Measurements from ENCODE around the gene POMT2.
"Not testable (repeated sequence)": the region's sequence is repeated elsewhere in the genome, so short reads cannot be mapped to it uniquely, and the experiment has no call there.

The POMT2 gene

DNA sequence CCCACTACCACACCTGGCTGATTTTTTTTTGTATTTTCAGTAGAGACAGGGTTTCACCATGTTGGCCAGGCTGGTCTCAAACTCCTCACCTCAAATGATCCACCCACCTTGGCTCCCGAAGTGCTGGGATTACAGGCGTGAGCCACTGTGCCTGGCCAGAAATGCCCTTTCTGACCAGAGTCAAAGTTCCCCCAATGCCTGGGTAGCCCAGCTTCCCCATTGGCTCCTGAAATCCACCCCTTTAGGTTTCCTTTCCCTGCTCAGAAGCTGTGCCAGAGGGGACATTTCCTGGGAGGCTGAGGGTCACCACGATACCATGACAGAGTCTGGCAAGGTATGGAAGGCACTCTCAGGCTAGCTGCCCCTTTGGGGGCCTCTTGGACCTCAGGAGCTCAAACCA is 3.6 kb upstream of the POMT2 start:
- no peak for DNase-seq (ENCODE audit: low spot score)

DNA sequence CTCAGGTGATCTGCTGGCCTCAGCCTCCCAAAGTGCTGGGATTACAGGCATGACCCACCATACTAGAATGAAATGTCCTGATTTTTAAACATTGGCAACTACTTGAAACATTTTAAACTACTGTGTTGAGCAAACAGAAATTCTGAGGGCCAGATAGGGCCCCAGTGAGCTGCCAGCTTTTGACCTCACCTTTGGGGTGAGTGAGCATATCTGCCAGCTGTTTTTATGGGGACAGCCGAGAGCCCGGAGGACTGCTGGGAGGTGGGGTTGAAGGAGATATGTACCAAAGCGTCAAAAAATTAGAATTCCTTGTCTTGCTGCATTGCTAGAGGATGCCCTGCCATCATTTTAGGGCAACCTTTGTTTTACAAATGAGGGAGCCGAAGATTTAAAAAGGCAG is 2.9 kb upstream of the POMT2 start:
- DNase-seq (ENCODE audit: low spot score): no peak

DNA sequence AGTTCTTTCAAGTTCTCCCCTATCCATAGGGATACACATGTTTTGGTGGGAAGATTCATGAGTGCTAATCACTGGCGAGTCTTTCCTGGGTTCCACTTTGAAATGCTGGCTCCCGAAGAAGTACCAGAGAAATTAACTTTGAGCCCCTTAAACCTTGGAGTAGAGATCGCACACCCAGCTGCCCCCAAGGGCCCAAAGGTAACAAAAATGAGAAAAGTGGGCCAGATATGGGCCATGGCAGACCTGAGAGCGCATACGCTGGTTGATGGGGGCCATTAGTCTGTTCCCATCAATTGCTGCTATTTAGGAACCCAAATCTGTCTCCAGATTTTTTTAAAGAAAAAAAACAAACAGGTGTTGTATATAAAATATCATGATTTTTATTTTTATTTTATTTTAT is 2.3 kb upstream of the POMT2 start:
- DNase-seq (ENCODE audit: low spot score): no peak

DNA sequence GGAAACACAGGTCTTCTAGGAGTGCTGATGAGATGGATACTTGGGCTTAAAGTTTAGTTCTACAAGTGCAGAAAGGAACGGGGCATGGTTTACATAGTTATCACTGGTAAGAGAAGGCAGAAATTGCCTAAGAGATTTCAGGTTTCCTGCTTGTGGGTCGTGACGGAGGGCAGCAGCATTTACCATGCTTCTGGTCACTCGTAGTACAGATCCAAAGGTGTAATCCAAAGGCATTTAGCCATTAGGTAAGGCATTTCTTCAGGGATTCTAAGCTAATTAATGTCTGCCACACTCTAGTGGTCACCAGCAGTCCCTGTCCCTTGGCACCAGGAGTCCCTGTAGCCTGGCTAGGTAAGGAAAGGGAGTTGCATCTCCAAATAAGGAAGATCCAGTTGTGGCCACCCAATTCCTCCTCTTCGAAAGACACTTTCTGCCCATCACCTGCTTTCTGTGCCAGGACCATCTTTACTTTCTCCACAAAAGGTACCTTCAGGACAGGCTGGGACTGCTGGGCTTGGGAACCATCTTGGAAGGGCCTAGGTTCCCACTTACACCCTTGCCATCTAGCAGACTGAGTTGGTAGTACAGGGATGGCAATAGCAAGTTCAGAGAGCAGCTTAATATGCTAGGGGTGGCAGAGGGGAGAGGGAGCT is 1.7 kb upstream of the POMT2 start:
- no peak for DNase-seq (ENCODE audit: low spot score)

DNA sequence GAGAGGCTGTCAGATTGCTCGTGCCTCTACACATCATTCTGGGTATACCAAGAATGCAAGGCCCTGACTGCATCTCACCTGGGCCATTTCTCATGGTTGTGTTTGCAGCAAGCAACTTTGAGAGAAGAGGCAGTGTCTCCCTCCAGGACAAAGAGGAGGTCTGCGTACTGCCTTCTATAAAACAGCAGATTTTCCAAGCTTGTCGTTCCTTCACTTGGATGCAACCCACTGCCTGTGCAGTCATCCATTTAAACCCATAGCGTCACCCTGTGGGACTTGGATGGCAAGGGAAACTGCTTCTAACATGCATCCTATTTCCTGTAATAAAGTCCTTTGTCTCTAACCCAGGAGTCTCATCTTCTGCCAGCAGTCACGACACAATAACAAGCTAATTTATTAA is 1.3 kb downstream of the POMT2 start:
- DNase-seq (ENCODE audit: low spot score): no peak

DNA sequence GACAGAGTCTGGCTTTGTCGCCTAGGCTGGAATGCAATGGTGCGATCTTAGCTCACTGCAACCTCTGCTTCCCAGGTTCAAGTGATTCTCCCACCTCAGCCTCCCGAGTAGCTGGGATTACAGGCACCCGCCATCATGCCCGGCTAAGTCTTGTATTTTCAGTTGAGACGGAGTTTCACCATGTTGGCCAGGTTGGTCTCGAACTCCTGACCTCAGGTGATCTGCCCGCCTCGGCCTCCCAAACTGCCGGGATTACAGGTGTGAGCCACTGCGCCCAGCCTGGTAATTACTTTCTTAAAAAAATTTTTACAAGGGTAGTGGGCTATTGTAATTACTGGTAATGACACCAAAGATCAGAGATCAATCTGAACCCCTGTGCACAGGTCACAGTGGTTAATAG is 1.9 kb downstream of the POMT2 start:
- not testable (repeated sequence) for DNase-seq (ENCODE audit: low spot score)

DNA sequence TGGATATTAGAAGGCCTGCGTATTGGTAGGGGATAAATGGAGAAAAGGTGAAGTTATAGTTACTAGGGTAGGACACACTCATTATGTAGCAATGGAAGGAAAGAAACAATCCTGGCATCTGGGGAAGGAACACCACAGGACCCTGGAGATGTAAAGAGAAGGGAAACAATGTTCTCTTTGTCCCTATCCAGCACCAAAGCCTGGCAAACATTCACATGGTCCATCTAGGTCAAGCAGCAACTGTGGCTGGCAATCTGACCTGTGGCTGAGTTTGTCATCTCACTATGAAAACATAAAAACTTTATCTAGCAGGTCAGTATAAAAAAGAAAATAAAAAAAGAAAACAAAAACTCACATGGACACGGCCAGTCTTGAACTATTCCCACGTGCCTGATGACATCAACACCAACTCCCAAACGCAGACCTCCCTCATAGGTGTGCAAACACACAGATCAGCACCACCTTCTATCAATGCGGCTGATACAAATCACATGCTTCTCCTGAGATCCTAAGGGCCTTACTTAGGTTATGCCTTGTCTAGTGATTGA is 2.6 kb downstream of the POMT2 start:
- DNase-seq (ENCODE audit: low spot score): no peak

DNA sequence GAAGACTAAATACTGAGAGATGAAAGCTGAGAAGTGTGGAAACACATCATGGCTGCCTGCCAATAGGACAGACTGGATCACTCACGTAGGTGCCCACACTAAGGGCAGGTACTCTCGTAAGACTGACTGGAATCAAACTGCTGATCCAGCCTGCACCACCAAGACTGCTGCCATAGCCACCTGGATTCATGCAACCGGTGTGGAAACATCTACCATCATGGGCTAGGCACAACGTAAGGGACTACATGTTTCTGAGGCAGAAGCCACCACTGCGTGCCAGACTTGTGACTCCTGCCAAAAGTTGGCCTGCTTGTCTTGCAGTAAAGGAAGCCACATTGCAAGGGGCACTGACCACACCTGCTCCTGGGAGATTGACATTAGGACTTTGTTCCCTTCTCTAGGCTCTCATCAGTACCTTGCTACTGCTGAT is 3.8 kb downstream of the POMT2 start:
- DNase-seq (ENCODE audit: low spot score): no peak

DNA sequence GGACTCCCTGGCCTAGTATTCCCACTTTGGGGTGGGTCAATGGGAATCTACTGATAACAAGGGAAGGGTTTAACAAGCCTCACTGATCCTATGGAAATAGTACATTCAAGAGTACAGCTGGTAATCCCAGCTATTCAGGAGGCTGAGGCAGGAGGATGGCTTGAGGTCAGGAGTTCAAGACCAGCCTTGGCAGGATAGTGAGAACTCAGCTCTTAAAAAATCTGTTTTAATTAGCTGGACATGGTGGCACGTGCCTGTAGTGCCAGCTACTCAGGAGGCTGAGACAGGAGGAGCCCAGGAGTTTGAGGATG is 4.5 kb downstream of the POMT2 start:
- DNase-seq (ENCODE audit: low spot score): no peak

DNA sequence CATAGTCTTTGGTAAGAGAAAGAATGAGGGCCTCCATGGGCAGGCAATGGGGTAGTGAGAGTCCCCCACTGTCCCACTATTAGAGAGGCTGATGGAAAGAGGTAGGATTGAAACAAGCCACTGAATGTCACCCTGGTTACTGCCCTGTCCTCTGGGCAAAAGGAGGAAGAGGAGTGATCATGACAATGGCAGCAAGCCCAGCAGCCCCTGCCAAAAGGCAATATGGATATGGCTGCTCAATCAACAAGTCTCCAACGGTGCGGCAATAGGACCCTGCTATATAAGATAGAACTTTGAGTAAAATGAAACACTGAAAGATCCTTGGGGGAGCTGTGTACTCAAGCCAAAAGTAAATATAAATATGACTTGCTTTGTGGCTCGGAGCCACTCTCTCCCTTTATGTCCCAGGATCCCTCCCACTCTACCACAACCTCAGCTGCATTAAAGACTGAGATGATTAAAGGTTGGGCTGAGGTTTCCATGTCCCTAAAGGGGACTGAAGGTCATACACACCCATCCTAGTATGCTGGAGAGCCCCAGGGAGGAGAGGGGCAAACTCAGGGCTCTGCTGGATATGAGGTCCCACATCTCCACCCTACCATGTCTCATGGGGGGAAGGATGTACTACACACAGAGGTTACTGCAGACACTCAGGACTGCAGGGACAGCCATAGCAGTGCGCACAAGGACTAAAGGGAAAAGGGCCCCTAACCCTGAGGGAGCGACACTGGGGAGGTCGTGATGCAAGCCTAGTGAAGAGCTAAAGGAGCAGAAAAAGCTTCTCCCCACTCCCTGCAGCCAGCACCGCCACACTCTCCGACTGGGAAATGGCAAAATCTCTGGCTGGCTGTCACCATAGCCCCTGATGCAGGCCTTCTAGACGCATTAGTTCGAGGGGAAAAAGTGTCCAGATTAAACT is 5.9 kb downstream of the POMT2 start:
- DNase-seq (ENCODE audit: low spot score): no peak

DNA sequence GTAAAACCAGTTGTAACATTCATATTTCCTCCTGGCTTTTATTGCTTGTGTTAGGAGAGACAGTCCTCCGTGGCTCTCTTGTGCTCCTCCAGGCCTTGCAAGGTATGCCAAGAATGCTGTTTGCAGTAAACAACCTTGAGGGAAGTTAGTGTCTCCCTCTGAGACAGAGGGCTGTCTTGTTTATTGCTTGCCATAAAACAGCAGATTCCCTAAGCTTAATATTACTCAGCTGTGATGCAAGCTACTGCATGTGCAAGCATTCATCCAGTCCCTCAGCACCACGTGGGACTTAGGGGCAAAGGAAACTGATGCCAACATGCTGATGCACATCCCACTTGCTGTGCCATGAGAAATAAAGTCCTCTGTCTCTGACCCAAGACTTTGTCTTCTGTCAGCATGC is 6.6 kb downstream of the POMT2 start:
- DNase-seq (ENCODE audit: low spot score): no peak

DNA sequence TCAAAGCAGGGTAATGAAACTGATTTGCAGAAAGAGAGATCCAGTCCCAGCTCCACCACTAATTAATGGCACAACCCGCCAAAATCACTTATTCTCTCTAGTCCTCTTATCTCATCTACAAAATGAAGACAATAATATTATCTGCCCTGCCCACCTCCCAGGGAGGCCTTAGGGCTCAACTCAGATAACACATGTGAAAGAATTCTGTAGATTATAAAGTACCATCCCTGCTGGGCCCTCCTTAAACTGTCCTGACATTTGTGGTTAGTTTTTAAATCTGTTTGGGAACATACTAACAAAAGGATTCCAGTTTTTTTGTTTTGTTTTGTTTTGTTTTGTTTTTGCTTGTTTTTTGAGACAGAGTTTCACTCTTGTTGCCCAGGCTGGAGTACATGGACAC is 7.3 kb downstream of the POMT2 start:
- no peak for DNase-seq (ENCODE audit: low spot score)

DNA sequence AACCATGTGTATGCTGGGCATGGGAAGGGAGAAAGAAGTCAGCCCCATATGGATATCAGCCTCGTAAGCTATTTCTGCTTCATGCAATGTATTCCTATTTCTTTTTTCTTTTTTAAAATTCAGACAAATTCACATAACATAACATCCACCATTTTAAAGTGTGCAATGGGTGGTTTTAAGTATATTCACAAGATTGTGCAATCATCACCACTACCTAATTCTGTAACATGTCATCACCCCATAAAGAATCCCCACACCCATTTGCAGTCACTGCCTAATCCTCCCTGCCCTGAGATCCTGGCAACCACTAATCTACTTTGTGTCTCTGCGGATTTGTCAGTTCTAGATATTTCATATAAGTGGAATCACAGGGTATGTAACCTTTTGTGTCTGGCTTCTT is 9.5 kb downstream of the POMT2 start:
- DNase-seq (ENCODE audit: low spot score): no peak

DNA sequence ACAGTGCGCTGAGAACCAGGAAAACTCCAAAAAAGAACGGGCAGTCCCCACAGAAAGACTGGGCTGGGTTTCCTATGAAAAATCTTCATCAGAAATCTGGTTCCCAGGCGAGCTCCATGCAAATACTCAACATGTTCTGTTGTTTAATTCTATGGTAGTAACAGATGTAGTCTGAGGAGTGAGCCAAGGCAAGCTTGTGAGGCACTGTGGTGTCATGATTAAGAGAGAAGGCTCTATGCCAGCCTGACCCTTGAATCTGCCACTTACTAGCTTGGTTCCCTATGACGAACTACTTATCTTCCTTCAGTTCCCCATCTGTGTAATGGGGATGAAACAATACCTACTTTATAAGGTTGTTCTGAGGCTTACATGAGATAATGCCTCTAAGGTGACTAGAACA is 10.7 kb downstream of the POMT2 start:
- DNase-seq (ENCODE audit: low spot score): no peak

DNA sequence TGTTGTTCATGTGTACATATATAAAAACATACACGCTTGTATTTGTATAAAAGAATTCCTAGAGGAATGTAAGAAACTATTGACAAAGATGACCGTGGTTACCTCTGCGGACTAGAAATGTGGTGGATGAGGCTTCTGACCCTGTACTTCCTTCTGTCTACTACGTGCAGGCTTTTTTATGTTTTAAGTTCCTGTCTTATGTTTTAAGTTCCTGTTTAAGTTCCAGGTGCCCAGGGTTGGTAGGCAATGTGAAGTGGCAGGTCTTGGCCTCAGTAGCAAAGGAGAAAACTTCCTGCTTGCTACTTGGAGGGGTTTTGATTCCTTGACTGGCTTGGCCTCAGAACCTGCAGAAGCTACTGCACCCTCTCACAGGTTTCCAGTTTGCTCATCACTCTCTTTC is 11.6 kb downstream of the POMT2 start:
- DNase-seq (ENCODE audit: low spot score): no peak

DNA sequence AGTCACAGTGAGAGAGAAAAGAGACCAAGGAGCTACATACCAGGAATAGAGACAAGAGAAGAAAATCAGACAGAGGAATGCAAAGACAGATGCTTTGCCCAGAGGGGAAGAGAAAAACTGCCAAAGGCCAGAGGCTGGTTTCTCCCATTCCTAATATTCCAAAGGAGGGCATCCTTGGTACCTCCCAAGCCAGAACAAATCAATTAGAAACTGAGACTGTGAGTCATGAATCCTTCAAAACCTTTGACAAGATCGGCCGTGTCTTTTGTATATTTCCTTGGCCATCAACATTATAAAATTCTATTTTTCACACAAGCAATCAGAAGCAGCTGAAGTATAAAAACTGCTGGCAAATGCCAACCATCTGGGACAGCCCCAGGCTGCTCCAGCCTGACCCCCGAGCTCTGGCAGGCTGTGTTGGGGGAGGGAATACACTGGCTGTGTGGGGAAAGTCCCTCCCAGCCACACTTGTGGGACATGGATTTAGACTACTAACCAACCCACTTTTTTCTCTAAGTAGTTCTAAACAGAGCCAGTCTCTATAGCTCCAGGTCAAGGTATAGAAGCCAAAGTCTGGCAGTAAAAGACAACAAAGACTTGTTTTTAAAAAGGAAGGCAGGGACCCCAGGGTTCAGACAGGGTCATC is 13.7 kb downstream of the POMT2 start:
- DNase-seq (ENCODE audit: low spot score): no peak

DNA sequence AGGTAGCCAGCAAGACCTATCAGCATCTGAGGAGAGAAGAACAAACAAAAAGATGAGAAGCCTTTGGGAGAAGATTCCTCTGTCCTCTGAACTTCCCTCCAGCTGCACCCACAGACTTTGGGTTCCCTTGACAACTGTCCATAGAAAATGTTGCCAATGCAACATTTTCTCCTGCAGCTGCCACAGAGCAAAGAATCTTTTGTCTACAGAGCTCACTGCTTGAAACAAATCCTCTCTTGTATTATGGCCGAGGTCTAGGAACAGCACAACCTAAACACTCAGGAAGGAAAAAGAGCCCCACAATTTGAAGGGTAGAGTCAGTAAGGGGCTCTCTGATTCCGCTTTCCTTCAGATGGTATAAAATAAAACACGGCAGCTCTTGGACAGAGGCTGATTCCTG is 14.3 kb downstream of the POMT2 start:
- DNase-seq (ENCODE audit: low spot score): no peak

DNA sequence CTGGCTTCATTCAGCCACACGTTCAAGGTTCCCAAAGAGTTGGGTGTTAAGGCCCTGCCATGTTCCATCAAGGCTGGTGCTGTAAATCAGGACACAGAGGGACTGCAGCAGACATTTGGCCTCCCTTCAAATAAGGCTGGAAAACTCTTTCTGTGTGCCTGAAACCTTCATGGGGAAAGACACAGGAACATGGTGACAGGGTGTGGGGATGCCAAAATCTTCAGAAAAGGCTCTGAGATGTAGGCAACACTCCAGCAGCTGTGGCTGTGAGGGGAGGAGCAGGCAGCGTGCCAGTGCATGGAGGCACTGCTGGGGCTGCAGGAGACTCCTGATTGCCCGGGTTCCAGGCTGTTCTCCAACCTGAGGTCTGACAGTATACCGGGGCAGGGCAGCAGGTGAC is 15.0 kb downstream of the POMT2 start:
- DNase-seq (ENCODE audit: low spot score): no peak

DNA sequence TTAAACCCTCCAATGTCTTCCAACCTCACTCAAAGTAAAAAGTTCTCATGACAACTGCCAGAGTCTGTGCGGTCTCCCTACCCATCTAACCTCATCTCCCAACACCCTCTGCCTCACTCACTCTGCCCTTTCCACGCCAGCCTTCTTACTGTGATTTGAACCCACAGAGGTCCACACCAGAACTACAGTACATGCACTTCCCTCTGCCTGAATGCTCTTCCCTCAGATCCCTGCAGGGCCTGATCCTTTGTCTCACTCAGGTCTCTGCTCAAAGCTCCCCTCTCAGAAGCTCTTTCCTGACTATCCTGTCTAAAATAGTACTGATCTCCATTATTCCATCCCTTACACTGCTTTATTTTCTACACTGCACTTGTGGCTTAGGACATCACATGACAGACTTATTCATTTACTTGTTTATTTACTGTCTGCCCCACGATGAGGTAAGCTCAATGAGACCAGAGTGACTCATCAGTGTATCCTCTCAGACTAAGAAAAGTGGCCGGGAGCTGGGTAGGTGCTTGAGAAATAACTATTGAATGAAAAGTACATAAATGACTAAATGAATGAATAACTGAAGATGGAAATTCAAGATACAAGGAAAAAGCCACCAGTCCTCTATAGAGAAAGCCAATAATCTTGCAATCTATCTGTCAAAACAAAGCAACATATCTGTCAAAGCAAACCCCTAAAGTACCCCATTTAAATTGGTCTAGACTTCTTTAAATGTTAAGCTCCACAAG is 17.1 kb downstream of the POMT2 start:
- DNase-seq (ENCODE audit: low spot score): peak; percentile 56

DNA sequence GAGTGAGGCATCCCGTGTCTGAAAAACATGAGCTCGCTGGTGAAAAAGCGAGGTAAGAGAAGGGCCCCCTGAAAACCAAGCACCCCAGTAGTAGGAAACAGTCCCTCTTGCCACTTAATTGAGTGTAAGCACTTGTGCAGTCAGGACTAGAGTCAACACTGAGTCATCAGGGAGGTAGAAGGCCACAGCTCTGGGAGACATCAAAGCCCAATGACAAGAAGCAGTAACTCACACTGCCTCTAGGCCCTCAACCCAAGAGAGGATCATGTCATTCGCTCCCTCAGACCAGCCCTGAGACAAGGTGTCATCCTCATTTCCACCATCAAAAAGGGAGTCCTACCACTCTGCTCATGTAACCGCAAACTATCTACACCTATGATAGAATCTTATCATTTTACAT is 17.8 kb downstream of the POMT2 start:
- peak; percentile 31 for DNase-seq (ENCODE audit: low spot score)

DNA sequence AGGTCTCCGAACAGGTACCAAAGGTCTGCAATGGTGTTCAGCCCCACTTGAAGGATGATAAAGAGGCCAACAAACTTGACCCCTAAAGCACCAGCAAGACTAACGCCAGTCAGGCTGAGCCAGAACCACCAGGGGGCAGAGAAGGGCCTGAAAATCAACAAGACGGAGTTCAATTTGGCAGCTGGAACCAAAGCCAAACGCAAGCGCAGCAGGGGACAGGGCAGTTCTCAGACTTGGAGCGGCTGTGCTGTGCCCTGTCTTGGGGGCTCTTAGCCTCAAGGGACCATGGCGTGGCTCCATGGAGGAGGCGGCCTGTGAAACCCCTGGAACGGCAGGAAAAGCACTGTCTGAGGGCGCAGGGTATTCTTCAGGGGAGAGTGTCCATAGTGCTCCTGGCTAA is 19.6 kb downstream of the POMT2 start:
- DNase-seq (ENCODE audit: low spot score): peak; percentile 70

DNA sequence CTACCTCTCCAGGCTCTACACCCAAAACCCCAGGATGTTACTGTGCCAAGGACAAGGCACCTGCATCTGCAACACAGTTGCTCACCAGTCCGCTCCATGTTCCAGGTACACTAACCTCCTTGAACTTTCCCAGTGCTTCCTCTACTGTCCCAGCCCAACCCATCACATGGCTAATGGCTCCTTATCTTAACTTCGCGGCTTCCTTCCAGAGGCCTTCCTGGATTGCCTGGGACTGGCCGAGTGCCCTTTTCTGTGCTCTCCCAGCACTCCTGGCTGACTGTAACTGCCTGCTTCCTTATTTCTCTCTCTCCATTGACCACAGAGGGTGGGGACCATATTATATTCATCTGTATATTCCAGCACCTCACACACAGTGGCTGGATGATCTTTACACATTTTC is 20.9 kb downstream of the POMT2 start:
- no peak for DNase-seq (ENCODE audit: low spot score)
